GM12878 (cell line): Measurements from ENCODE around the gene COL4A2. TPM values are rescaled to one million over a fixed set of nuclear protein-coding genes. Genes with fewer than 3 reads are reported as not detected.

Experiments used
- ATAC-seq: fragments of 200-7000 bp; cut with Tn5 transposase; 3 replicates; pipeline ENCODE4 v1.9.1; 2020; ENCODE audit warnings: mild to moderate bottlenecking, moderate library complexity
- BruUV-seq: library from RNA; stranded (reverse); fragments of 400-500 nt; replicated peaks from 2 replicates; lab custom pipeline; 2021; lab: Mats Ljungman, UMichigan
- CTCF ChIA-PET: fragments of 300-600 bp; sonication (Branson Sonifier 250); formaldehyde crosslinking; extraction: SDS; loops from one replicate; lab custom pipeline; 2021; ENCODE audit warnings: inconsistent platforms; lab: Yijun Ruan, JAX
- POLR2A ChIA-PET: fragments of 350-600 bp; formaldehyde crosslinking; extraction: SDS; loops from one replicate; lab custom pipeline; 2021; ENCODE audit warnings: inconsistent platforms; lab: Charles Lee
- RAD21 ChIA-PET: fragments of 300-600 bp; sonication (Branson Sonifier 250); formaldehyde crosslinking; loops from one replicate; lab custom pipeline; 2023; ENCODE audit warnings: antibody characterized with exemption; ENCODE audit not compliant: unreplicated experiment; lab: Charles Lee
- SMC1A ChIA-PET: fragments of 300-600 bp; sonication (Branson Sonifier 250); formaldehyde crosslinking; loops from one replicate; lab custom pipeline; 2023; ENCODE audit not compliant: unreplicated experiment, uncharacterized antibody; lab: Charles Lee
- DNase-seq: peaks from one replicate; pipeline ENCODE4 v3.0.0-alpha.2; 2011; ENCODE audit warnings: low read depth, low spot score
- FAIRE-seq: peaks from 3 replicates; lab custom pipeline; 2011; peaks lifted over from hg19 to GRCh38; lab: Jason Lieb, UNC
- H2AFZ ChIP-seq: 2 replicates; pipeline ENCODE4 v1.6.0; 2011; ENCODE audit warnings: low read depth, low read length, control low read depth; ENCODE audit not compliant: control insufficient read depth
- H3K27ac ChIP-seq: 2 replicates; pipeline ENCODE4 v1.5.1; 2011; ENCODE audit warnings: control low read depth; ENCODE audit not compliant: control insufficient read depth, insufficient read depth
- H3K27me3 ChIP-seq, 2 experiments: replicated peaks in 1 of 2; 2 replicates each; pipeline versions ENCODE4 v1.6.0 to v1.6.1; 2011; ENCODE audit warnings: low read length in 1 of 2; ENCODE audit not compliant: control insufficient read depth in 2 of 2, insufficient read depth in 2 of 2
- H3K36me3 ChIP-seq, 2 experiments: 2 replicates each; pipeline ENCODE4 v1.5.1; 2011; ENCODE audit warnings: low read length in 1 of 2; ENCODE audit not compliant: control insufficient read depth in 2 of 2, insufficient read depth in 2 of 2
- H3K4me1 ChIP-seq: 2 replicates; pipeline ENCODE4 v1.6.1; 2011; ENCODE audit warnings: mild to moderate bottlenecking, low read length, moderate library complexity, mixed read lengths; ENCODE audit not compliant: control insufficient read depth, insufficient read depth
- H3K4me2 ChIP-seq: 2 replicates; pipeline ENCODE4 v1.6.0; 2011; ENCODE audit warnings: control low read depth; ENCODE audit not compliant: control insufficient read depth, insufficient read depth
- H3K4me3 ChIP-seq: fragments of 200-600 bp; sonication (generic); 2 replicates; pipeline ENCODE4 v1.5.1; 2016
- H3K79me2 ChIP-seq: 2 replicates; pipeline ENCODE4 v1.6.0; 2011; ENCODE audit warnings: low read length; ENCODE audit not compliant: control insufficient read depth, insufficient read depth
- H3K9ac ChIP-seq: 2 replicates; pipeline ENCODE4 v1.8.0; 2011; ENCODE audit warnings: low read length, control low read depth, mixed read lengths; ENCODE audit not compliant: control insufficient read depth, insufficient read depth
- H3K9me3 ChIP-seq: replicated peaks from 3 replicates; pipeline ENCODE4 v1.5.1; 2011; ENCODE audit warnings: mild to moderate bottlenecking, low read length; ENCODE audit not compliant: control insufficient read depth, insufficient read depth
- H4K20me1 ChIP-seq: 2 replicates; pipeline ENCODE4 v1.6.0; 2011; ENCODE audit not compliant: control insufficient read depth, insufficient read depth
- ATF7 ChIP-seq: fragments of 450-650 bp; IDR thresholded peaks from 2 replicates; pipeline ENCODE4 v1.6.1; 2016; ENCODE audit warnings: low read depth, mild to moderate bottlenecking
- DPF2 ChIP-seq: fragments of 450-650 bp; IDR thresholded peaks from 2 replicates; pipeline ENCODE4 v1.6.1; 2017; ENCODE audit warnings: mild to moderate bottlenecking
- EGR1 ChIP-seq, 2 experiments: IDR thresholded peaks; 1 replicate in 1 of 2; 2 replicates in 1 of 2; pipeline ENCODE4 v1.6.1; 2011 to 2012; ENCODE audit warnings: low read depth in 2 of 2, low read length in 2 of 2, borderline replicate concordance in 1 of 2, mild to moderate bottlenecking in 1 of 2, moderate library complexity in 1 of 2
- ETV6 ChIP-seq, 2 experiments: fragments of 450-650 bp in 1 of 2; IDR thresholded peaks in 1 of 2; conservative IDR thresholded peaks in 1 of 2; 2 replicates each; pipeline ENCODE4 v1.6.1; 2014; ENCODE audit warnings: antibody characterized with exemption in 1 of 2, borderline replicate concordance in 1 of 2, low read depth in 1 of 2, mild to moderate bottlenecking in 1 of 2, moderate library complexity in 1 of 2
- FOXM1 ChIP-seq: IDR thresholded peaks from 2 replicates; pipeline ENCODE4 v1.6.1; 2012; ENCODE audit warnings: low read depth, mild to moderate bottlenecking, inconsistent platforms, low read length, moderate library complexity
- GATAD2B ChIP-seq: fragments of 450-650 bp; conservative IDR thresholded peaks from 2 replicates; pipeline ENCODE4 v1.6.1; 2017; ENCODE audit warnings: low read depth, mild to moderate bottlenecking, moderate library complexity
- IRF4 ChIP-seq: IDR thresholded peaks from 2 replicates; pipeline ENCODE4 v1.6.1; 2011; ENCODE audit warnings: low read depth, low read length
- RBBP5 ChIP-seq: fragments of 200-600 bp; sonication (generic); conservative IDR thresholded peaks from 2 replicates; pipeline ENCODE4 v1.6.1; 2016
- RELB ChIP-seq: fragments of 450-650 bp; IDR thresholded peaks from 2 replicates; pipeline ENCODE4 v1.6.1; 2017; ENCODE audit warnings: low read depth, mild to moderate bottlenecking, moderate library complexity
- ZBTB4 ChIP-seq: fragments of 450-650 bp; formaldehyde crosslinking; IDR thresholded peaks from 2 replicates; pipeline ENCODE4 v1.4.0; 2022; ENCODE audit warnings: mild to moderate bottlenecking, moderate library complexity
- ZNF207 ChIP-seq: fragments of 450-650 bp; IDR thresholded peaks from 2 replicates; pipeline ENCODE4 v1.6.1; 2014; ENCODE audit warnings: antibody characterized with exemption, mild to moderate bottlenecking, borderline replicate concordance
- ZNF592 ChIP-seq: fragments of 450-650 bp; IDR thresholded peaks from 2 replicates; pipeline ENCODE4 v1.6.1; 2017; ENCODE audit warnings: mild to moderate bottlenecking, moderate library complexity
- WGBS: methylation state at CpG from one replicate; pipeline ENCODE4 v1.1.6; 2016; ENCODE audit warnings: low lambda C conversion rate; ENCODE audit not compliant: insufficient replicate concordance, insufficient coverage; ENCODE audit errors: missing lambda C conversion rate; 5-methylcytosine and 5-hydroxymethylcytosine counted together
- in situ Hi-C: fragments of 300-500 bp; cut with MboI; formaldehyde crosslinking; loops from 9 replicates; pipeline ENCODE4 v1.14.3; 2018; ENCODE audit warnings: mixed read lengths
- intact Hi-C: fragments of 100-400 bp; cut with micrococcal nuclease; formaldehyde crosslinking; loops from one replicate; pipeline ENCODE4 v1.14.2; 2022; ENCODE audit not compliant: unreplicated experiment
- polyA plus RNA-seq, 11 experiments: library from polyadenylated mRNA; depleted of rRNA in 4 of 11; unstranded in 6 of 11; stranded (reverse) in 5 of 11; fragments of >200 nt; fragmentation: Nextera tagmentation in 4 of 11; fragmentation: Illumina TruSeq in 1 of 11; extraction: Ambion mirVana in 4 of 11; extraction: Trizol in 1 of 11; gene quantifications; 1 replicate in 1 of 11; 2 replicates in 10 of 11; pipeline versions ENCODE4 v1.2.1 to v1.2.3, GENCODE V29; 2011 to 2016; ENCODE audit warnings: inconsistent platforms in 2 of 11, missing spikeins in 2 of 11, low read depth in 1 of 11
- total RNA-seq, 4 experiments: library from RNA; depleted of rRNA in 3 of 4; stranded (reverse); fragments of >200 nt in 3 of 4; fragmentation: Illumina TruSeq in 1 of 4; extraction: Trizol in 1 of 4; gene quantifications; 2 replicates each; pipeline versions ENCODE4 v1.2.1 to v1.2.3, GENCODE V29; 2013 to 2021

COL4A2 gene
- total and polyA plus RNA-seq, 10 of the 15 experiments (the other 5 are each of a cell fraction or from before 2014, with no cell fraction given): 0.16 to 1.6 (median 0.62) TPM; not detected in 3

GRCh38 chr13:110453797-110454196 is 146.7 kb downstream of the COL4A2 start (continued):
- TF ChIP-seq FOXM1 (no peak), ATF7 (no peak), RBBP5 (no peak), IRF4 (no peak), RELB (no peak), ETV6 (conservative IDR thresholded peaks at IDR 0.05 in 1 of 2, IDR thresholded peaks at IDR 0.05 in 1 of 2; ENCODE audit: borderline replicate concordance in 1 of 2, low read depth in 1 of 2) (no peak), DPF2 (no peak)

GRCh38 chr13:110454227-110454859 is 147.3 kb downstream of the COL4A2 start:
- intact Hi-C loops: no loop called here
- peaks cover 4% of the 10 kb centered on the region; the same call in 1 of the 2 replicates for H3K4me1 ChIP-seq
- H3K79me2 ChIP-seq: no peaks in the 10 kb centered on the region
- H2AFZ ChIP-seq: no peak overlapping the region
- ChIA-PET SMC1A (interaction anchor here (0.6 to 3.1 kb wide), 12 partner anchors 10 to 364 kb away, joined by 3 to 38 read pairs (median 6); partner anchors contain the start of gene RAB20), RAD21 (interaction anchor here (0.6 to 2.6 kb wide), 13 partner anchors 17 to 461 kb away, joined by 3 to 28 read pairs (median 9); no protein-coding TSS in a partner anchor), POLR2A (interaction anchor here (1.7 kb wide), 1 partner anchor 72 kb away, joined by 5 read pairs; no protein-coding TSS in a partner anchor), CTCF (interaction anchor here (0.9 to 4.2 kb wide), 19 partner anchors 11 to 368 kb away, joined by 3 to 55 read pairs (median 9); partner anchors contain the start of gene RAB20)
- DNase-seq: no peak
- no peak overlapping the region for H3K4me2 ChIP-seq
- no peak overlapping the region for H3K4me3 ChIP-seq
- FAIRE-seq: no peak
- no peak overlapping the region for H3K27ac ChIP-seq
- H3K36me3 ChIP-seq: no peaks in the 10 kb centered on the region
- no peak for ATAC-seq
- H3K27me3 ChIP-seq: no peaks in the 10 kb centered on the region
- WGBS: 27% methylated on average over 19 of the region's 21 CpGs
- BruUV-seq: no TSS peak
- no peaks in the 10 kb centered on the region for H4K20me1 ChIP-seq
- no peak overlapping the region for H3K9ac ChIP-seq
- H3K9me3 ChIP-seq: no peaks in the 10 kb centered on the region
- TF ChIP-seq ZNF207 (no peak), ZBTB4 (CRISPR knock-in tag) (no peak), GATAD2B (no peak), IRF4 (no peak), ZNF592 (no peak), RBBP5 (no peak), DPF2 (no peak), EGR1 (IDR thresholded peaks at IDR 0.05; ENCODE audit: borderline replicate concordance in 1 of 2, low read depth in 2 of 2, low read length in 2 of 2) (no peak)
- in situ Hi-C loops: no loop called here
